Upper lobe of right lung (tissue), 1 donor: ENCODE measurements around the gene LRWD1. TPM values are rescaled to one million over a fixed set of nuclear protein-coding genes. Genes with fewer than 3 reads are reported as not detected.
A peak's percentile ranks its signal among the peaks of the same experiment; 100 is the strongest.

Experiments
- ATAC-seq: fragments of 200-7000 bp; cut with Tn5 transposase; one replicate; pipeline ENCODE4 v1.9.1; 2020; ENCODE audit warnings: mild to moderate bottlenecking, moderate library complexity
- DNase-seq: peaks from one replicate; pipeline ENCODE4 v3.0.0-alpha.2; 2020
- H3K27ac ChIP-seq: fragments of 200-600 bp; one replicate; pipeline ENCODE4 v1.8.0; 2022
- H3K27me3 ChIP-seq: fragments of 200-600 bp; one replicate; pipeline ENCODE4 v1.8.0; 2022; ENCODE audit warnings: mild to moderate bottlenecking
- H3K36me3 ChIP-seq: fragments of 200-600 bp; one replicate; pipeline ENCODE4 v1.8.0; 2022
- H3K4me1 ChIP-seq: fragments of 200-600 bp; one replicate; pipeline ENCODE4 v1.8.0; 2022
- H3K4me3 ChIP-seq: fragments of 200-600 bp; one replicate; pipeline ENCODE4 v1.8.0; 2022; ENCODE audit warnings: mild to moderate bottlenecking
- H3K9me3 ChIP-seq: fragments of 200-600 bp; one replicate; pipeline ENCODE4 v1.8.0; 2022
- intact Hi-C: fragments of 100-400 bp; cut with DNase I; formaldehyde crosslinking; loops from one replicate; pipeline ENCODE4 v1.11.0; 2022
- total RNA-seq: library from RNA; stranded (reverse); fragmentation: NEBNext Ultra II Directional; extraction: Animal tissue kit (Norgen Biotek cat#: 25700); gene quantifications from one replicate; pipeline ENCODE4 v1.2.1, GENCODE V29; 2021
- TF ChIP-seq, protein P1 (sequence below): fragments of 200-600 bp; IDR thresholded peaks from one replicate; pipeline ENCODE4 v1.8.0; 2022; ENCODE audit warnings: antibody characterized with exemption
- donor health status: DM: no; HTN: yes; CAD: no; lungs with severe emphysema.

LRWD1 gene
- total RNA-seq, 1 donor from 2014 or later, result 15.7 TPM

DNA sequence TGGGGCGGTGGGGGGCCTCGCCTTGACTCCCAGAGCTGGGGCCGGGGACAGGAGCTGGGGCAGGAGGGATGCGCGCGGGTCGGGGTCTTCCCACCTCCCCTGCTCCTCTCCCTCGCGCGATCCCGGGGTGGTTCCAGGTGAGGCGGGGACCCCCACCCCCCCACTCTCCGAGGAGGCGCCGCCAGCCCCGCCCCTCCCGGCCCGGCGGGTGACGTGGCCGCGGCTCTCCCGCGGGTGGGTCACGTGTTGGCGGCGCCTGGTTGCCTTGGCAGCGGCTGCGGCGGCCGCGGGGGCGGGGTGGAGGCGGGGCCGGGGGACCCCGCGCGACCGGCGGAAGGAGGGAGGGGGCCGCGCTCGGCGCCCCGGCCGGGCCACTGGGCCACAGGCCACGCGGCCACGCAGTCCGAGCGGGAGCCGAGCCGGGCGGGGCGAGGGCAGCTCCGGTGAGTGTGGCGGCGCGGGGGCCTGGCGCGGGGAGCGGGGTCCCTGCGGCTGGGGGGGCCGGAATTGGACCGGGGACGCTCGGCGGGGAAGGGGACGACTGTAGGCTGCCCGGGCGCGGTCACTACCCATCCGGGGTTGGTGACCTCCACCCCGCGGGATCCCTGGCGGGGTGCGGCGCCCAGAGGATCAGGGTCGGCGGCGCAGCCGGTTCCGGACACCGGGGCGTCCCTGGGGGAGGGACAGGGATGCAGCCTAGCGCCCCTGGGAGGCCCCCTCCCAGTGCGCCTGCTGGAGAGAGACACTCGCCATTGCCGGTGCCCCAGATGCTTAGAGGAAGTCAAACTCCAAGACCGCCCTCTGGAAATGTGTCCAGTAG is 31.4 kb upstream of the LRWD1 start, which contains the start of gene ORAI2:
ORAI2 (plus strand) TSS at position 357 of the 820 bp plus-strand sequence. CDS start 5,382 bp downstream, outside the sequence.
- intact Hi-C loops, result no loop called here
- DNase-seq (peak; percentile 91), ATAC-seq (peak; percentile 87)
- Histone ChIP-seq H3K27ac (peak within 1 kb of the TSS; percentile 79), H3K36me3 (no peaks in the 10 kb centered on the region), H3K27me3 (no peaks in the 10 kb centered on the region), H3K4me3 (peak within 1 kb of the TSS; percentile 81), H3K4me1 (peaks cover 14% of the 10 kb centered on the region), H3K9me3 (no peaks in the 10 kb centered on the region)
- TF ChIP-seq, protein P1, sequence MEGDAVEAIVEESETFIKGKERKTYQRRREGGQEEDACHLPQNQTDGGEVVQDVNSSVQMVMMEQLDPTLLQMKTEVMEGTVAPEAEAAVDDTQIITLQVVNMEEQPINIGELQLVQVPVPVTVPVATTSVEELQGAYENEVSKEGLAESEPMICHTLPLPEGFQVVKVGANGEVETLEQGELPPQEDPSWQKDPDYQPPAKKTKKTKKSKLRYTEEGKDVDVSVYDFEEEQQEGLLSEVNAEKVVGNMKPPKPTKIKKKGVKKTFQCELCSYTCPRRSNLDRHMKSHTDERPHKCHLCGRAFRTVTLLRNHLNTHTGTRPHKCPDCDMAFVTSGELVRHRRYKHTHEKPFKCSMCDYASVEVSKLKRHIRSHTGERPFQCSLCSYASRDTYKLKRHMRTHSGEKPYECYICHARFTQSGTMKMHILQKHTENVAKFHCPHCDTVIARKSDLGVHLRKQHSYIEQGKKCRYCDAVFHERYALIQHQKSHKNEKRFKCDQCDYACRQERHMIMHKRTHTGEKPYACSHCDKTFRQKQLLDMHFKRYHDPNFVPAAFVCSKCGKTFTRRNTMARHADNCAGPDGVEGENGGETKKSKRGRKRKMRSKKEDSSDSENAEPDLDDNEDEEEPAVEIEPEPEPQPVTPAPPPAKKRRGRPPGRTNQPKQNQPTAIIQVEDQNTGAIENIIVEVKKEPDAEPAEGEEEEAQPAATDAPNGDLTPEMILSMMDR, result no peak

DNA sequence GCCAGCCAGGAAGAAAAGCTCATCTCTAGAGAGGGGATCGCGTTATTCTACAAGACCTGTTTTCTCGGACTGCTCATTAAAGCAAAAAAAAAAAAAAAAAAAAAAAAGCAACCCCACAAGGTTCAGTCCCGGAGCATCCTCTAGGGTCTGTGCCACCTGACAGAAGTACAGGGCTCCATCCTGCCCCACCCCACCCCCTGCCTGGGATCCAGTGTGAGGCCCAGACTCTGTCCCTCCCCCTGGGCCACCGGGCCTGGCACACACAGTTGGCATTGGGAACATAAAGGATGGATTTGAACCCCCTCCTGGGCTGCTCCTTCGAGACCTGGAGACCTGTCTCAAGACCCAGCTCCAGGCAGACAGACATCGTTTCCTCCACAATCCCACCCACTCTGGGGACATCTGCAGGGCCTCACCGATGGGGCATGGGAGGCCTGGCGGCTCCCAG is 30.7 kb upstream of the LRWD1 start:
- peak overlapping the region; percentile 76 for H3K27ac ChIP-seq
- no peaks in the 10 kb centered on the region for H3K9me3 ChIP-seq
- H3K4me3 ChIP-seq, result peak overlapping the region; percentile 81
- H3K36me3 ChIP-seq, result peaks cover 2% of the 10 kb centered on the region
- H3K27me3 ChIP-seq, result no peaks in the 10 kb centered on the region
- DNase-seq (no peak), ATAC-seq (peak; percentile 2)
- TF ChIP-seq, protein P1, result no peak
- intact Hi-C loops, result no loop called here
- peaks cover 14% of the 10 kb centered on the region for H3K4me1 ChIP-seq

DNA sequence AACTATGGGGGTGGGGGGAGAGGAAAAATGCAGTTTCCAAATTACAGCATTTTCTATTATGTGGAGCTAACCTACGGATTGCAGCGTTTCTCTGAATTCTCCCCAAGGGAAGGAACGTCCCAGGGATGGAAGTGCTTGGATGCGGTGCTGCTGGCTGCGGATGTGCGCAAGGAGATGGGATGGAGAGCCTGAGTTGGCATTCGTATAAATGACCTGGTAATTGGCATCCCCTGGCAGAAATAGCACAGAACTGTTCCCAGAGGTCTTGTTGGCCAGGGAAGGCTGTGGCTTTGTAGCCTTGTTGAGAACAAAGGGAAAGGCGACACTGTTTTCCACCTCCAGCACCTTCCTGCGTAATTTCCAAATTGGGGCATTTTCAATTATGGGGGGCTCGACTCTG is 28.7 kb upstream of the LRWD1 start:
- Histone ChIP-seq H3K9me3 (no peaks in the 10 kb centered on the region), H3K36me3 (peaks cover 5% of the 10 kb centered on the region), H3K4me1 (peaks cover 13% of the 10 kb centered on the region), H3K4me3 (no peak overlapping the region), H3K27me3 (no peaks in the 10 kb centered on the region), H3K27ac (no peak overlapping the region)
- intact Hi-C loops, result no loop called here
- ATAC-seq, result no peak
- TF ChIP-seq, protein P1, result no peak
- DNase-seq, result no peak

DNA sequence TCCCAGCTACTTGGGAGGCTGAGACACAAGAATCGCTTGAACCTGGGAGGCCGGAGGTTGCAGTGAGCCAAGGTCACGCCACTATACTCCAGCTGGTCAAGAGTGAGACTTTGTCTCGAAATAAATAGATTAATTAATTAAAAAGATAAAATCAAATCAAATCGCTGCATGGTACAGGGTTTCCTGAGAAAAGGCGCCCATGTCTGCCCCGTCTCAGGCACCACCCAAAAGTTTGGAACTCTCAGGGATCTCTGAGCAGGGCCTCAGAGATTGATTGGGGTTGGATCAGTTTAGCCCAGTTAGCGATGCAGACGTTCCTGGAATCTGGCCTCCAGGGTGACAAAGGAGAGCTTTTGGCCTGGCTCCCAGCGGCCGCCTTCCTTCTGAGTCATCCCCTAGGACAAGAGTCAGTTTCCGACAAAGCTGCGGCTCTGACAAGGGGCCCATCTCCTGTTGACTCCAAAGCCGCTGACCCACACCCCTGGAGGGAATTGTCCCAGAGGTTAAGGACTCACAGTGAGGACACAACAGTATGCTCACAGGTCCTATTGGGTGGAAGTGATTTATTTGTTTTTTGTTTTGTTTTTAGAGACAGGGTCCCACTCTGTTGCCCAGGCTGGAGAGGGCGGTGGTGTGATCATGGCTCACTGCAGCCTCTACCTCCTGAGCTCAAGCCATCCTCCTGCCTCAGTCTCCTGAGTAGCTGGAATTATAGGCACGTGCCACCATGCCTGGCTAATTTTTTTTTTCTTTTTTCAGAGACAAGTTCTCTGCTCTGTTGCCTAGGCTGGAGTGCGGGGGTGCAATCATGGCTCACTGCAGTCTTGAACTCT is 24.6 kb upstream of the LRWD1 start:
- Histone ChIP-seq H3K9me3 (no peaks in the 10 kb centered on the region), H3K27me3 (no peaks in the 10 kb centered on the region), H3K27ac (peak overlapping the region; percentile 65), H3K36me3 (peaks cover 5% of the 10 kb centered on the region), H3K4me3 (no peak overlapping the region), H3K4me1 (no peaks in the 10 kb centered on the region)
- peak; percentile 77 for ATAC-seq
- TF ChIP-seq, protein P1, result no peak
- intact Hi-C loops, result no loop called here
- DNase-seq, result no peak

DNA sequence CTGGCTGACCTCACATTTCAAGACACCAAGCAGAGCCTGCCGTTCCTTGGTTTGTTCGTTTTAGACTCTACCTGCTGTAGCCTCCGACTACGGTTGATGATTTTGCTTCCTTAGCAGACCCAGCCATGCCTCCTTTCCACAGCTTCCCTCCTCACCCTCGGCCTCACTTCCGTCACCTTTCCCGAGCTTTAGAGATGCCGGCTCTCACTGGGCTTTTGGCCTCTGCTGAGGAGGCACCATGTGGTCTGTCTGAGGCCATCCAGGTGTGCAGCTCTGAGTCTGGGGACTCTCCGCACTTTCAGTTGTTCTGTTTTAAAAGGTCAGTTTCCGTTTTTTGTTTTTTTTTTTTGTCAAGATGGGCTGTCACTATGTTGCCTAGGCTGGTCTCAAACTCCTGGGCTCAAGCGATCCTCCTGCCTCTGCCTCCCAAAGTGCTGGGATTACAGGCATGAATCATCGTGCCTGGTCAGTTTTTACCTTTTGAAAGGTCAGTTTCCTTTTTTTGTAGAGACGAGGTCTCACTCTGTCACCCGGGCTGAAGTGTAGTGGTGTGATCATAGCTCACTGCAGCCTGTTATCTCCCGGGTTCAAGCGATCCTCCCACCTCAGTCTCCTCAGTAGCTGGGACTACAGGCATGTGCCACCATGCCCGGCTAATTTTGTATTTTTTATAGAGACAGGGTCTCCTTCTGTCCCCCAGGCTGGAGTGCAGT is 19.7 kb upstream of the LRWD1 start:
- no peak for DNase-seq
- Histone ChIP-seq H3K4me3 (no peak overlapping the region), H3K27me3 (no peaks in the 10 kb centered on the region), H3K27ac (no peak overlapping the region), H3K9me3 (no peaks in the 10 kb centered on the region), H3K36me3 (no peaks in the 10 kb centered on the region), H3K4me1 (no peaks in the 10 kb centered on the region)
- intact Hi-C loops, result no loop called here
- TF ChIP-seq, protein P1, result no peak
- ATAC-seq, result no peak
